HS-27A (cell line): Measurements from ENCODE around the gene CFAP299.
A peak's percentile ranks its signal among the peaks of the same experiment; 100 is the strongest.
"Not testable (repeated sequence)": the region's sequence is repeated elsewhere in the genome, so short reads cannot be mapped to it uniquely, and the experiment has no call there.

Experiments used
- DNase-seq: peaks from one replicate; pipeline ENCODE4 v3.0.0-alpha.2; 2012; ENCODE audit warnings: low read depth, missing footprints

CFAP299 gene

DNA sequence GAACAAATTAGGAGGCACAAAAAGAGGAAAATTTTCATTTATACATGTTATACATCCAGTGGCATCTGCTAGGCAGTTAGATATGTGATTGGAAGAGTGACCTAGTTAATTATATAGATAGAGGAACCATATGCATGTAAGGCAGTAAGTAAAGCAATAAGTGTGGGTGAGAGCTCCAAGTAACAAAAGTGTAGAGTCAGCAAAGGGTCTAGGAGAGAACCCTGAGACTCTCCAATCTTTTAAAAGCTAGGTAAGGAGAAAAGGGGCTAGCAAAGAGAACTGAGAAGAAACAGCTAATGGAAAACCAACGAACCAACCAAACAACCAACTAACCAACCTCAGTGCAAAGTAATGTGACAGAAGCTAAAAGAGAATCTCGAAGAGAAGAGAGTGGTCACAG lies 3.8 kb upstream of the CFAP299 start:
- DNase-seq, result no peak

- no peak for DNase-seq
Observed at GRCh38 chr4:80333121-80333520, 2.4 kb upstream of the CFAP299 start.

DNA sequence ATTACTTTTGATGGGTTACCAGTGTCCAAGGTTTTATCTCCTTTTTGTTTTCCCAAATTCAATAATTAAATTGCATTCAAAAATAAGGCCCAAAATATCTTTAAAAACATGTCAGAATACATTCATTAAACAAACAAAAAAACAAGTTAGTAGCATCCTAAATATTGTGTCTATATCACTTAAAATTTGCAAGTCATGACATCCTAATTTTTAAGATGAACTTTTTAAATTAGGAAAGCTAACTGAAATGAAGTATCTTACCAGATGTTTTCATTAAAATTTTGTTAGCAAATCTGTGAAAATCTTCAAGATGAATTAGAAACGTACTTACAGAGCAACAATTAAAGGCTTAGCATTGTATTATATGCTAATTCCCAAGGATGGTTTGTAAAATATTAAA lies 962 bp upstream of the CFAP299 start:
- DNase-seq, result no peak

GRCh38 chr4:80335226-80335553 lies 340 bp upstream of the CFAP299 start:
- DNase-seq, result no peak

GRCh38 chr4:80336582-80336981 lies 1.1 kb downstream of the CFAP299 start:
- no peak for DNase-seq

GRCh38 chr4:80340036-80340435 lies 4.5 kb downstream of the CFAP299 start:
- no peak for DNase-seq

DNA sequence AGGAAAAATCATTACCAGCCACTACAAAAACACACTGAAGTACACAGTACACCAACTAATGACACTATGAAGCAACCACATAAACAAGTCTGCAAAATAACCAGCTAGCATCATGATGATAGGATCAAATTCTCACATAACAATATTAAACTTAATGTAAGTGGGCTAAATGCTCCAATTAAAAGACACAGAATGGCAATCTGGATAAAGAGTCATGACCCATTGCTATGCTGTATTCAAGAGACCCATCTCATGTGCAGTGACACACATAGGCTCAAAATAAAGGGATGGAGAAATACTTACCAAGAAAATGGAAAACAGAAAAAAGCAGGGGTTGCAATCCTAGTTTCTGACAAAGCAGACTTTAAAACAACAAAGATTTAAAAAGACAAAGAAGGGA lies 7.2 kb downstream of the CFAP299 start:
- not testable (repeated sequence) for DNase-seq

GRCh38 chr4:80343887-80344286 lies 8.4 kb downstream of the CFAP299 start:
- DNase-seq, result no peak

DNA sequence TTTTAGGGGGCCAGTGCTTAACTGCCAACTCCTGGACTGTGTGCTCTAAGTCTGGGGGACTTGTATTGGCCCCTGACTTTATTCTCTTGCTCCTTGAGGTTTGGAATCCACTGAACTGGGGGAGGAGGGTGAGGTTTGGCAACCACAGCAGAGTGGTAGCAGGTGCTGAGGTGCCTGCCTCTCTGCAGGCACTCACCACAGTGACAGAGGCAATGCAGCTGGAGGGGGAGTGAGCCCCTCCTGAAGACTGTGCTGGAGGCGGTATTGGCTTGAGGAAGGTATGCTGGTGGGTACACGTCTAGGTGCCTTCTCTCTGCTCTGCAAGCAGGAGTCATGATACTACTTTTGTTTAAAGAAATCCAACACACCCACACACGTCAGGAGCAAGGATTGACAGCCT lies 24.6 kb downstream of the CFAP299 start:
- DNase-seq, result no peak

GRCh38 chr4:80360900-80361299 lies 25.4 kb downstream of the CFAP299 start:
- no peak for DNase-seq

GRCh38 chr4:80361329-80361900 lies 25.9 kb downstream of the CFAP299 start:
- DNase-seq, result no peak

- DNase-seq, result no peak
Observed at GRCh38 chr4:80362578-80363181, 27.1 kb downstream of the CFAP299 start.

DNA sequence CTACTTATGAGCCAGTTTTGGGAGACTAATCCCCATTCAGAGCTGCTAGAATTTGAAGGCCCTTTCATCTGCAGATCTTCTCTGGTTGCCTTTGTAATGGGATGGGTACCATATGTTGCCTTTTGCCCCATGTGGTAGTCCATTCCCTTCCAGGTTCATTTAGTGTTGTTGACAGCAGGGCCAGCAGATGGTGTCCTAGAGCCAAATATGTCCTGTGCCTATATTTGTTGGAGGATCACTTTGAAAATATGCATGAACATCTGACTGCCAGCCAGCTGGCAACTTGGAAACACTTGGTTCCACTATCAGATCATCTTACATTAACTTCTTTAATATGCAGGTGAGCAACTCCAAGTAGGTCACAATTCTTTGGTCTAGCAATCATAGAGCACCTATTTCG lies 30.4 kb downstream of the CFAP299 start:
- peak; percentile 30 for DNase-seq

- no peak for DNase-seq
Observed at GRCh38 chr4:80367737-80368136, 32.2 kb downstream of the CFAP299 start.

- DNase-seq, result no peak
Observed at GRCh38 chr4:80370635-80371034, 35.1 kb downstream of the CFAP299 start.

- DNase-seq, result no peak
Observed at GRCh38 chr4:80371046-80371445, 35.5 kb downstream of the CFAP299 start.

GRCh38 chr4:80374180-80374579 lies 38.6 kb downstream of the CFAP299 start:
- no peak for DNase-seq

DNA sequence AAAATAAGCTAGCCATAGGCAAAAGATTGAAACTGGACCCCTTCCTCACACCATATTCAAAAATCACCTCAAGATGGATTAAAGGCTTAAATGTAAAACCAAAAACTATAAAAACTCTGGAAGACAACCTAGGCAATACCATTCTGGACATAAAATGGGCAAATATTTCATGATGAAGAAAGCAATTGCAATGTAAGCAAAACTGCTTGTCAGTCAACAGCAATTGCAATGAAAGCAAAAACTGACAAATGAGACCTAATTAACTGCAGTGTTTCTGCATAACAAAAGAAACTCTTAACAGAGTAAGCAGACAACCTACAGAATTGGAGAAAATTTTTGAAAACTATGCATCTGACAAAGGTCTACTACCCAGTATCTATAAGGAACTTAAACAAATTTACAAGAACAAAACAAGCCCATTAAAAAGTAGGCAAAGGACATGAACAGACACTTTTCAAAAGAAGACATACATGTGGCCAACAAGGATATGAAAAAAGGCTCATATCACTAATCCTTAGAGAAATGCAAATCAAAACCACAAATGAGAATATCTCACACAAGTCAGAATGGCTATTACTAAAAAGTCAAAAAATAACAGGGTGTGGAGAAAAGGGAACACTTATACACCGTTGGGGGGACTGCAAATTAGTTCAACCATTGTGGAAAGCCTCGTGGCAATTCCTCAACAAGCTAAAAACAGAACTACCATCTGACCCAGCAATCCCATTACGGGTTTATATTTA lies 46.7 kb downstream of the CFAP299 start:
- no peak for DNase-seq

- DNase-seq, result no peak
Observed at GRCh38 chr4:80385397-80386280, 50.1 kb downstream of the CFAP299 start.

- DNase-seq, result no peak
Observed at GRCh38 chr4:80386281-80386886, 50.9 kb downstream of the CFAP299 start.

DNA sequence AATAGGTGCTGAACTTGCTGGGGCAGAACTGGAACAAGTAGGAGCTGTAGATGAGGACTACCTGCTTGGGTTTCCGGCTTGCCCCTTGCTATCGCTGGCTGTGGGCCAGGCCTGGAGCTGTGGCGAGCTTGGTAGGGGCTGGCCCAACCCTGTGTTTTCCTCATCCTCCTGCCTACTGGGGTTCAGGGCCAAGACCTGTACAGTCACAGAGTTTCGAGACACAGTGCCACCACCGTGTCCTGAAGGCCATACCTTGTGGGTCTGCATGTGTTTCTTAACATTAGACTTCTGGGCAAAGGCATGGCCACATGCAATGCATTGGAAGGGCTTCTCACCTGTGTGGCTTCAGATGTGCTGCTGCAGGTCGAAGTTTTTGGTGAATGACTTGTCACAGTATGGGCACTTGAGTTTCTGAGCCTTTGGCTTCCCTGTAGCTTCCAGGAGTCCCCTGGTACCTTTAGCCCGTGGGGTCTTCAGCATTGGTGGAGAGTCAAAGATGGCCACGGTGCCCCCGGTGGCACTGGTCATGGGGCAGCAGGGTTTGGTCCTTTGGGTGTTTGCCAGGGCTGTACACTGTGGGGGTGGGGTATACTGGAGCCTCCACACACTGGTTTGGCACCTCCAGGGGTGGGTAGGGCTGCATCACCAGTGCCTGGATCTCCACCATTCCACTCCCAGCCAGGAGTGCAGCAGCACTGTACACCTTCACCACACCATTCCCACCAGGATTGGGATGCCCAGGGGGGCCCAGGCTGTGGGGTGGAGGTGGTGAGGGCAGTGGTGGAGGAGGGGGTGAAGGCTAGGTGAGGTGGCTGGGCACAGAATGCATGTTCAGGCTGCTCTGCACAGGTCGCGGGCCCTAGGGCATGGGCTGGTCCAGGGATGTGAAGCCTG lies 52.1 kb downstream of the CFAP299 start:
- DNase-seq, result no peak
